ENCODE measurements around the gene CAPZA1.

- no peak for TF ChIP-seq POLR2AphosphoS5 (IDR thresholded peaks at IDR 0.05)
- TF ChIP-seq, protein P1, sequence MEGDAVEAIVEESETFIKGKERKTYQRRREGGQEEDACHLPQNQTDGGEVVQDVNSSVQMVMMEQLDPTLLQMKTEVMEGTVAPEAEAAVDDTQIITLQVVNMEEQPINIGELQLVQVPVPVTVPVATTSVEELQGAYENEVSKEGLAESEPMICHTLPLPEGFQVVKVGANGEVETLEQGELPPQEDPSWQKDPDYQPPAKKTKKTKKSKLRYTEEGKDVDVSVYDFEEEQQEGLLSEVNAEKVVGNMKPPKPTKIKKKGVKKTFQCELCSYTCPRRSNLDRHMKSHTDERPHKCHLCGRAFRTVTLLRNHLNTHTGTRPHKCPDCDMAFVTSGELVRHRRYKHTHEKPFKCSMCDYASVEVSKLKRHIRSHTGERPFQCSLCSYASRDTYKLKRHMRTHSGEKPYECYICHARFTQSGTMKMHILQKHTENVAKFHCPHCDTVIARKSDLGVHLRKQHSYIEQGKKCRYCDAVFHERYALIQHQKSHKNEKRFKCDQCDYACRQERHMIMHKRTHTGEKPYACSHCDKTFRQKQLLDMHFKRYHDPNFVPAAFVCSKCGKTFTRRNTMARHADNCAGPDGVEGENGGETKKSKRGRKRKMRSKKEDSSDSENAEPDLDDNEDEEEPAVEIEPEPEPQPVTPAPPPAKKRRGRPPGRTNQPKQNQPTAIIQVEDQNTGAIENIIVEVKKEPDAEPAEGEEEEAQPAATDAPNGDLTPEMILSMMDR (IDR thresholded peaks at IDR 0.05): no peak
Observed at GRCh38 chr1:112719706-112720105, 100.1 kb downstream of the CAPZA1 start.
